NCI-H2171 (cell line): Measurements from ENCODE around the gene ANKRD23.
A peak's percentile ranks its signal among the peaks of the same experiment; 100 is the strongest.
"Not testable (repeated sequence)": the region's sequence is repeated elsewhere in the genome, so short reads cannot be mapped to it uniquely, and the experiment has no call there.

Experiments
- DNase-seq: peaks from one replicate; lab custom pipeline; 2025; lab: John Stamatoyannopoulos, UW

ANKRD23 gene

DNA sequence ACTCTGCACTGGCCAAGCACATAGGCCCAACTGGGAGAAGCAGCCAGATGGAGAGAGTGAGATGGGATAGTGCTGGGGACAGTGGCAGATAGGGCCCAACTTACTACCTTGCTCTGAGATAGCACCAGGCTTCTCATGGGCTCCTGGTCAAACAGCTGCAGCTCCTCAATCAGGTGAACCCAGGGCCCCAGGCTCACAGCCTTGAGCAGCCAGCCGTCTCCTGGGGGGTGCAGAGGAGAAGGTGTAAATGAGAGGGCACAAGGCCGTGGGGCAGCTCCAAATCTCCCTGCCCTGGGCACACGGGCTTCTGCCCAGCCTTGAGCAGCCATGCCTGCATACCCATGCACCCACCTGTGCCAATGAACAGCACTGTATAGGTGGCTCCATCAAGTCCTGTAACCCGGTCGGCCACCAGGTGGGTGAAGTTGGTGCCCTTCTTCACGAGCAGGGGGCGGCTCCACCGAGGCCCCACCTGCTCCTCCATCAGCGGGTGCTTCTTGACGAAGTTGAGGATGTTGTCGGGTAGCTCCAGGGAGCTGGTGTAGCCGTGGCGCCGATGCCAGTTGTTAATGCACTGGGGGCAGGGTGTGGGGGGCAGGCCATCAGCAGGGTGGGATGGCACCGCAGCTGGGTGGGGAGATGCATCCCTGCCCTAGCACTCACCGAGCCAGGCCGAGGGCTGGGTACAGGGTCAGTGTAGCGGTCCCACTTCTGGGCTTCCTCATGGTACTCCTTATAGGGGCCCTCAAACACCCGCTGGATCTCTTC lies 19.9 kb upstream of the ANKRD23 start:
- DNase-seq, result no peak

DNA sequence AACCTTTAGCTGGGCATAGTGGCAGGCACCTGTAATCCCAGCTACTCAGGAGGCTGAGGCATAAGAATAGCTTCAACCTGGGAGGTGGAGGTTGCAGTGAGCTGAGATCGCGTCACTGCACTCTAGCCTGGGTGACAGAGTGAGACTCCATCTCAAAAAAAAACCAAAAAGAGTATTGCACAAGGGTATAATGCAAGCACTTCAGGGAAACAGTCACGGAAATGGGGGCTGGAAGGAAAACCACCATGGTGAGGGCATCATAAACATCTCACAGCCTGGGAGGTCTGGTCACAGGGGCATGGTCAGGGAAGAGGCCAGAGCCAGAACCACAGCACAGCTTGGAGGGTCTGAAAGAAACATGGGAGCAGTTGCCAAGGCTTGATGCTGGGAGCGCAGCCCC lies 19.2 kb upstream of the ANKRD23 start:
- DNase-seq, result not testable (repeated sequence)

DNA sequence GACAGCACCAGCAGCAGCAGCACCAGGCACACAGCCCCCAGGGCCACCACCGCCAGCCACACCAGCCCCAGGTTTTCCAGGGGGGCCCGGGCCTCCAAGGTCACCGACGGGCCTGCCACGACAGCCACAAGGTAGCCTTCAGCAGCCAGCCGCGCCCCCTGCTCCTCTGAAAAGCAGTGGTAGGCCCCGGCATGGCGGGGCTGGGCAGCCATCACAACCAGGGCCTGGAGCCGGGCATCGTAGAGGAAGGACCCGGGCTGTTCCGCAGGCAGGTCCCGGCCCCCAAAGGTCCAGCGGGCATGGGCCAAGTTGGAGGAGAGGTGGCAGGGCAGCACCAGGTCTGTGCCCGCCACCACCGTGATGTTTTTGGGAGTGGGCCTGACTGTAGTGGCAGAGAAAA lies 17.3 kb upstream of the ANKRD23 start:
- no peak for DNase-seq

DNA sequence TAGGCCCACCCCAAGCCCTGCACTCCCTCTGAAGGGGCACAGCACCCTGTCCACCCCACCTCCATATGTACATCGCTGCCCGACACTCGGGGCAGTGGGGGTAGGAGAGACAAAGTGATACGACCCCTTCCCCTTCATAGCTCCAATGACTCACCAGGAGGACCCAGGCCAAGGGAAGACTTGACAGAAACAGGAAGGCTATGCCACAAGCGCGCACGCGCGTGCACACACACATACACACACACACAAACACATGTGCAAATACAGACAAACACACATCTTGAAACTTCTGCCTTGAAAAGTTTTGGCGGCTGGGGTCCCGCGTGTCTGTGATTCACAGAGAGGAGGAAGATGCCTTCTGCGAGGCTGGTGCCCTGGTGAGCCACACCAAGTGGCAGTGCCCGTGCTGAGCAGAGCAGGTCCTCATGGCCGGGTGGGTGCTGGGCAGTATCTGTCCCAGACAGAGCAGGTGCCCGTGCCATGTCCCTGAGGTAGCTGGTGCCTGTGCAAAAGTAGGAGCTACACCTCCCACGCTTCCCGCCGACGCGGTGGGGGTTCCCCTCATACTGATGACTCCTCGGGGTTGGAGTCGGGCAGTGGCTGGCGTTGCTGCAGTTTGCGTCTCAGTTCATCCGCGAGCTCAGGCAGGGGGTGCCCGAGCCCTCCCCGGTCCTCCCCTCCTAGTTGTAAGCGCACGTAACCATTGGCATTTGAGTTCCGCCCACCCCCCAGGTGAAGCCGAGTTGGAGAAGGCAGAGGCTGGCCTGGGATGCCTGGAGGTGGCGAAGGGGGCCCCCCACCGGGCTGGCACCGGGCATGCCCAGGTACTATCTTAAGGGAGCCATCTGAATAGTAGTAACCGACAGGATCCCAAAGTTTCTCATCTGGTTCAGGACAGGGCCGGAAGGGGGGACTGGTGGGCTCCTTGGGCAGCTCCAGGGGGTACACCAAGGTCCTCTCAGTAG lies 16.5 kb upstream of the ANKRD23 start:
- DNase-seq, result no peak

DNA sequence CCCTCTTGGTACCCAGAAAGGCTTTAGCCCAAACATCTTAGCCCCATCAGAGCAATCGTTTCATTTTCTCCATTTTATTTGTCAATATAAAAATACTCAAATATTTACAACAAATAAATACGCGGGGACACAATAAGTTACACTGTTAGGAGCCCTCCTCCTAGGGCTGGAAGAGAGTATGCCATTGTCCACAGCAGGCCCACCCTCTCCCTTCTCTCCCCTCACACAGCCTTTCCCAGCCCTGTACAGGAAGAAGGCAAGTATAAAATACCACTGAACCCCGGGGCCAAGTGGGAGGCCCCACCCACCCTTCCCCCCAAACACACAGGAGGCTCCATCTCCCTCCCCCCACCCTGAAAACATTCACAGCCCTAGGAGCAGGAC lies 15.9 kb upstream of the ANKRD23 start:
- DNase-seq, result no peak

DNA sequence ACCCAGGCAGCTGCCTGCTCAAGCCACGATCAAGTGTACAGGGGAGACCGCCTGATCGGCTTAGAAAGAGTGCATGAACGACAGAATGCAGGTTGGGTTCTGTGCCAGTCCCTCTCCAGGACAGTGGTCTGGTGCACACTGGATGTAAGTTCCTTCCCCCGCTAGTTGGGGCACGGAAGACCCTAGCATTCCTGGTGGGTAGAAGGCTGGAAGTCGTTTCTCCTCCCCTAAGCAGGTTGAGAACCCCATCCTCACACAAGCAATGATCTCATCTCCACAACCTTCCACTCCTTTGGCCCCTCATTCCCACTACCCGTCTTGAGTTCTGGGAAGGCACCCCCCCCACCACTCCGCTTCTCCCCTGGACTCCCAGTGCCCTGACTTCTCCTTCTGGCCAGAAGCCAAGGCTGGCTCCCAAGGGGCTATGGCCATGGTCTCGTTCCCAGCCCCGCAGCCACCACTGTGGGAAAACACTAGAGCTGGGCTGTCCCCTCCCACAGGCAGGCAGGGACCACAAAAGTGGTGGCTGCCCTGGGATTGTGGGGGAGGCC lies 15.4 kb upstream of the ANKRD23 start:
- no peak for DNase-seq

DNA sequence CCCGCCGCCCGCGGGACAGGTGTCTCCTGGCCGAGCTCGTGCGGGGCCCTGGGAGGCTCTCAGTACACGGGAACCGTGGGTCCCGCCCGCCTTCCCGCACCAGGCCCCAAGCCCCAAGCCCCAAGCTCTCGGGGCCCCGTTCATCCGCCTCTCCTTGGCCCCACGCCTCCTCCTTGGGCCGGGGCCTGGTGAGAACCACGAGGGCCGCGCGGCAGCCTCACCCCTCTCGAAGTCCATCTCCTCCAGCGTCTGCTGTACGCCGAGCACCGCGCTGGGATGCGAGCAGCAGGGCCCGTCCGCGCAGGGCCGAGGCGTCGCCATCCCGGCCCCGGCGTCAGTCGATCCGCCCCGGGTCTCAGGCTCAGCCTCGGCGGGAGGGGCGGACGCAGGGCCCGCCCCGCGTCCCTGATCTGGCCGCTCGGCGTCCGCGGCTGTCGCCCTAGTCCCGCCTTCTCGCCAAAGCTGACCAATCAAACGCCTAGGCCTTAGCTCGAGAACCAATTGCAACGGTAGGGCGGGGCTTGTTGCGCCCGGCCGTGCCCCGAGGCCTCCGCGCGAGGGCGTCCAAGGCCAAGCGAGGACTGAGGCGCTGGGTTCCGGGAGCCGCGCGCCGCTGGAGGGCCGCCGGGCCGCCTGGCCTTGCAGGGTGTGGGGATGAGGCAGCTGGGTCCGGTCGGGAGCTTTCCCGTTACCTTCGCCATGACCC lies 14.0 kb upstream of the ANKRD23 start, which contains the start of gene ANKRD39:
TSS of gene ANKRD39 (minus strand) at position 350 of the 706 bp plus-strand sequence. CDS start at position 321, 29 bp downstream.
- peak; percentile 97 for DNase-seq

DNA sequence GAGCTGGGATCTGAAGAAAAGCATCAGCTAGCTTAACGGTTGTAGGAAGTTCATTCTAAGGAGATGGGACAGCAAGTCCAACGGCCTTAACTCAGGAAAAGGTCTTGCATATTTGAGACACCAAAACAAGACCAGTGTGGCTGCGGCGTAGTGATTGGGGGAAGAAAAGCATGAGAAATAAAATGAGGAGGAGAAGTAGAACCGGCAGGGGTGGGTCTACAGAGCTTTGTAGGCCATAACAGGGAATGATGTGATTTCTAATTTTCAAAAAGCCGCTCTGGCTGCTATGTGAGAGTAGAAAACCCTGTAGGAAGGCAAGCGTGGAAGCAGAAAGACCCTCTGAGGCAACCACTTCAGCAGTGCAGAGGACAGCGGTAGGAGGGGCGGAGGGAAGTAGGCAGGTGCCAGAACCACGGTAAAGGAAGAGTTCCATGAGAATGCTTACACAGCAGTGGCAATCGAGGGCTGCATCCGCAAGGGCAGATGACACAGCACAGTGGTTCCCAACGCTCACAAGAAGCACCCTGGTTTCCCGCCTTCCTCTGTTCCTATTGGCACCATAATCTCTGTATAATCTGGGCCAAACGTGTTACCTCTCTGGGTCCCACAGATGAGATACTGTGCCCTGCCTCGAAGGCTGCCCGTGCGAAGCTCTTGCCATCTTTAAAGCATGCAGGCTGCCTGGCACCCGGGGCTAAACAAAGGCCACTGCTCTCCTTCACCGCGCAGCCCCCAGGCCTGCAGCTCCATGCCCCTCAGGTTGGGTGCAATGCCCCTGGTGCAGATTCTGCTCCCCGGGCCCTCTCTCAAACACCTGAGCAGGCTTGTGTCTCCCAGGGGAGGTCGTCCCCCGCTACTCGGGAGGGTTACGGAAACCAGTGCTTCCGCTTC lies 13.2 kb upstream of the ANKRD23 start:
- no peak for DNase-seq

DNA sequence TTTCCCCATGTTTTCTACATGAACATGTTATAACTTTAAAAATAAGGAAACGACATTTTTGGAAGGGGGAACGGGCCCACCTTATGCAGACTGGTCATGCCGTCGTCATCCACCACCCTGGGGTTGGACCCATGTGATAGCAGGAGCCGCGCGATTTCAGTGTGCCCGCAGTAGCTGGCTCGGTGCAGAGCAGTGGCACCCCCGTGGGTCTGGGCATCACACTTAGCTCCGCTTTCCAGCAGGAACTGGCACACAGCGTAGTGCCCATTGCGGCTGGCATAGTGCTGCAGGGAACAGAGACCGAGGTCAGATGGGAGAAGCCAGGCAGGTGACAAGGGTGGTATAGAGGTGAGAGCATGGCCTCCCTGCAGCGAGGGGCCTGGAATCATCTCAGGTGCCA lies 9.5 kb upstream of the ANKRD23 start:
- DNase-seq, result no peak

DNA sequence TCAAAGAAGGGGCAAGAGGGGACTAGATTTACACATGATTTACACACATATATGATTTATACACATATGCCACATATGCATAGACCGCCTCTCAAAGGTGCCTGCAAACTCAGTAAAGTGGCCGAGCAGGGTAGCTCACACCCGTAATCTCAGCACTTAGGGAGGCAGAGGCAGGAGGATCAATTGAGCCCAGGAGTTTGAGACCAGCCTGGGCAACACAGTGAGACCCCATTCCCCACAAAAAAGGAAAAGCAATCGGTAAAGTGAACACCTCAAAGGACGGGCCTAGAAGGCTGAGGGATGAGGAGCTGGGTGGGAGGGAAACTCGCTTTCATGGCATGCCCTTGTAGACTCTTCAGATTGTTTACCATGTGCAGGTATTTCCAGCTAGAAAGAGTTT lies 8.8 kb upstream of the ANKRD23 start:
- no peak for DNase-seq

DNA sequence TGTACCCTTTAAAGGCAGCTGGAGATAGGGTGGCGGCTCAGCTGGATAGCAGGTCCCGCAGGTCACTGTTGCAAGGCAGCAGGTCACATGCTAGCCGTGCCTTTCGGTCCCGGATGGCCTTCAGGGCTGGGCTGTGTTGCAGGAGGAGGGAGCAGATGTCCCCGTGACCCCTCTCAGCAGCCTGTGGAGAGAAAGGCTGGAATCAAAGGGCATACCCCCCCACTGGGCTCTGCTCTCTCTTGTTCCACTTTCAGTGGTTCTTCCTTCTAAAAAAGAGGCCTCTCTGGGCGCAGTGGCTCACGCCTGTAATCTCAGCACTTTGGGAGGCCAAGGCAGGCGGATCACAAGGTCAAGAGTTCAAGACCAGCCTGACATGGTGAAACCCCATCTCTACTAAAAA lies 4.4 kb upstream of the ANKRD23 start:
- no peak for DNase-seq

DNA sequence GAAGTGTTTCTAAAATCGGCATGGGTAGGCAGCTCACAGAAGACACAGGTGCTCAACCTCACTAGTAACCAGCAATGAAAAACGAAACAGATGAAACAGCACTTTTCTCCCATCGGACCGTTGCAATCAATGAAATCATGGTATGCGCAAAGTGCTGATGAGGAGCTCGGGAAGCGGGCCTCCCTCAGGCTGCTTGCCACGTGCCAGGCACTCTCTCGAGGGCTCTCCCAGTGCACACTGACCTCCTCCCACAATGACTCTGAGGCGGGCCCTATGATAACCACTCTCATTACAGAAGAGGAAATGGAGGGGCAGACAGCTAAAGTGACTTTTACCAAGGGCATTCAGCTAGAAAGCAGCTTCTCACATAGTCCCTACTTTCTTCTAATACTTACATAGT lies 3.8 kb upstream of the ANKRD23 start:
- no peak for DNase-seq

DNA sequence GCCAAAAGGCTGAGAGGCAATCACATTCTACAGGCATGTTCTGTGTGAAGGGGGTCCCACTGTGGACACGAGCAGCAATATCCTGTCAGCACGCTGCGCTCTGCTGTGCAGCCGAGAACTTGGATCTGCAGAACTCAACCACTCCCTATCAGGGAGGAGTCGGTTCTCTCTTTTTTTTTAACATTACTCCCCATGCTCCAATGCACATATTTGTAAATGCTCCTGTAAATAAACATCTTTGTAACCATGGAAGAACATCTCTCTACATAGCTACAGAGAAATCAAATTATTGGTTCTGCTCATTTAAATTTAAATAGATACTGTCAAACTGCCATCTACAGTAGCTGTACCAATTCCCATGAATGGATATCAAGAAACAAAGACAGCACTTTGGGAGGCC lies 3.0 kb upstream of the ANKRD23 start:
- no peak for DNase-seq

DNA sequence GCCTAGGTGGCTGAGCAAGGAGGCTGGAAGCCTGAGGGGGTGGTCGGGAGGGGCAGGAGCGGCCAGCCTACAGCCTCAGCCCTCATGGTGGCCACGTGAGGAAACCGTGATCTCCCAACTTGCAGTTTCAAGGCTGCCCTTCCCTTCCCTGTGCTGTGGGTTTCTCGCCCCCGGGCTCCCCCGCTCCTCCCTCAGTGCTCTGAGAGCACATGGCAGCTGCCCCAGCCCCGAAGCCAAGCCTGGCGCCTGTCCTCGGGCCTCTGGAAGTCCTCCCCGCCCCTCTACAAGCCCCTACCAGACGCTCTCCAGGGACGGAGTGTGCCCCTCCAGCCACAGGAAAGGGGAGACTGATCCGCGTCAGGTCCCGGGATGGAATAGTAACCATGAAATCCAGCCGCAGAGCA lies 586 bp upstream of the ANKRD23 start:
- no peak for DNase-seq

DNA sequence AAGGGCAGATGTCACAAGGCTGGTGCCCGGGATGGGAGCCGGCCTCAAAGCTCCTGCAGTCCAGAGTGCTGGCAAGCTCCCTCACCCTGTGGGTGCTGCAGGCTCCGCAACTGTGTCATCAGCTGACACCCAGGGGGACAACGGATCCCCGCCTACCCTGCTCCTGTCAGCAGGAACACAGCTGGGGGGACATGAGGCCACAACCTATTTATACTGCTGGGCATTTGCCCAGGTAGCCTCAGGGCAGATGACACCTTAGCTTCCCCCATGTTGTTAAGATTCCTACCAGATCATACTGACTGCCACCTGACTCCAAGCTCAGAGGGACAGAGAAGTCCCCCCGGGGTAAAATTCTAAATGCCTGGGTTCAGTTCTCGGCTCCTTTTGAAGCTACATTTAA lies 1.2 kb downstream of the ANKRD23 start:
- no peak for DNase-seq

DNA sequence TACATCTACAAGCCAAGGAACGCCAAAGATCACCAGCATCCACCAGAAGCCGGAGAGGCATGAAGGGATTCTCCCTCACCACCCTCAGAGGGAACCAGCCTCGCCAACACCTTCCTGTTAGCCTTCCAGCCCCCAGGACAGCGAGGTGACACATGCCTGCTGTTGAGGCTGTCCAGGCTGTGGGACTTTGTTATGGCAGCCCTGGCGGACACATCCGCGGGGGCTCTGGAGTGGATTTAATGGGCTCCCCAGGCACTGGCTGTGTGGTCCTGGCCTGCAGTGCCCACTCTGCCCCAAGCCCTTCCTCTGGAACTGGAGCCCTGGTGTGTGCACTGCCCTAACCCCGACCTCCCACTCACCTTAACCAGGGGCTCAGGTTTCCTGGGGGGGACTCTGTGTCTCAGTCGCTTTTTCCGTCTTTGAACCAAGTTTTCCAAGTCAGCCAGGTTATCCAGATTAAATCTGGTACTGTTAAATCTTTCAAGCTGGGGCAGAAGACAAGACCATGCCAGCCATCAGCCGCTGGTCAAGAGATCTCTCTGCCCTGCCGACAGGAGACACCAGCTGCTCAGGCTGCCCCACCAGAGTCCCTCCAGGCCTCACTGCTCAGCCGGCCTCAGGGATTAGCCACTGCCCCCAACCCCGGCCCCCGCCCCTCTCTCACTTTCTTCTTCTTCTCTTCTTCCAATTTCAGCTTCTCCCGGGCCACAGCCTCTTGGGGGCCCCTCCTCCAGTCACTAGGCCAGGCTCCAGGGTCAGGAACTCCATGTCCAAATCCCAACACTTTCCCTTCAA lies 1.9 kb downstream of the ANKRD23 start:
- DNase-seq, result no peak

DNA sequence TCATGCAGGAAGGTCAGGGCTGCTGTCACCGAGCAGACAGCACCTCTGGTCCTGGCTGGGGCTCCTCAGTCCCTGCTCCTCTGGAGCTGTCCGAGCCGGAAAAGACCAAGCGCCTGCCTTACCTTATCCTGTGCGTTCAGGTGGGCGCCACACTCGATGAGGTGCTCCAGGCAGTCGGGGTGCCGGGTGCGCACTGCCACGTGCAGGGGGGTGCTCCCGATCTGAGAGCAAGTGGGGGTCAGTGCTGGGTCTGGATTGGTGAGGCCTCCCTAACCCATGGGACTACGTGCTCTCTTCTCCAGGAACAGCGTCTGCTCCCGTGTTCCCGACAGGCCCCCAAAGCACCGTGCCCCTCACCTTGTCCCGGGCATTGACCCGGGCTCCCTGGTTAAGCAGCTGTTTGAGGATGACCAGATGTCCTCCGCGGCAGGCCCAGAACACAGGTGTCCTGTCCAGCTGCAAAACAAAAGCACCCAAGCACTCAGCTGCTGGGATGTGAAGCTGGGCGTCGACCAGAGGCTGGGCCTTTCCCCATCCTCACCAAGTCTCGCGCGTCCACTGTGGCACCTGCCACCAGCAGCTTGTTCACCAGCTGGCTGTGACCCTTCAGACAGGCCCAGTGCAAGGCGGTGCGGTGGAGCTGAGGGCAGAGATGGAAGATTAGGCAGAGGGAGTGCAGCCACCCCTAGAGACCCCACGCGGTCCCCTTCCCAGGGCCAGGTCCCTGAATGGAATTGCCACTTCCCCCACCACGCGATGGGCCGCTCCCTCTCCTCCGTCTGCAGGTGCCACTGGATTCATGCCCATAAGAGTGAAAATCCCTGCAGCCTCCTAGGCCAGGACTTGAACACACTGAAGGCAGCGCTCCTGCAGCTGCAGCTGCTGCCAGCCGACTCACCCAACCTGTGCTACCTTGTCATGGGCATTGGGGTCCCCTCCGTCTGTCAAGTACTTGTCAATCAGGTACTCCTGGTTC lies 3.7 kb downstream of the ANKRD23 start:
- no peak for DNase-seq

DNA sequence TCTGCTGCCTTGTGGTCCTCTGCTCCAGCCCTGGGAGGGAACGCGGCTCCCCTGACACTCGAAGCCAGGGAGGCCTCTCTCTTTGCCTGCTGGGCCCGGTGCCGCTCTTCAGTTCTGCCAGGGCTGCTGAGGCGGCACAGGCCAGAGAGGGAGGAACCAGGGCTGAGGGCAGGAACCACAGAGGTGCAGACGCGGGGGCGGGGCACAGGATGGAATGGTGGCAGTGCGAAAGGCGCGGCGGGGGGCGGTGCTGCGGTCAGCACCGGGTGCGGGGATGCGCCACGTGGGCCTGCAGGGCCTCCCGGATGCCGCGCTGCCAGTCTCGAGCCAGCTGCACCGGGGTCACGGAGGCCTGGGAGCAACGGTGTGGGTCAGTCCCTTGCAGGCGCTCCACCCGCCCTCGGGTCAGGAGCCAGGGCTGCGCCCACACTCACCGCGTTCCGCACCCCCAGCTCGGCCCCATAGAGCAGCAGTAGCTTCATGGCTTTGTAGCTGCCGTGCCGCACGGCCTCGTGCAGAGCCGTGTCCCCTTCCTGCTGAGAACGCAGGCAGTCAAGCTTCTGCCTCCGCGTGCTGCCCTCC lies 4.4 kb downstream of the ANKRD23 start:
- no peak for DNase-seq
